HG03558 (cell line): ENCODE data around the gene TTLL8.

Experiments
- ATAC-seq: cut with Tn5 transposase; IDR thresholded peaks from one replicate; pipeline ENCODE4 v1.9.1; 2021; ENCODE audit warnings: moderate number of reproducible peaks; ENCODE audit not compliant: unreplicated experiment; ENCODE audit errors: extremely low read depth

Gene TTLL8

DNA sequence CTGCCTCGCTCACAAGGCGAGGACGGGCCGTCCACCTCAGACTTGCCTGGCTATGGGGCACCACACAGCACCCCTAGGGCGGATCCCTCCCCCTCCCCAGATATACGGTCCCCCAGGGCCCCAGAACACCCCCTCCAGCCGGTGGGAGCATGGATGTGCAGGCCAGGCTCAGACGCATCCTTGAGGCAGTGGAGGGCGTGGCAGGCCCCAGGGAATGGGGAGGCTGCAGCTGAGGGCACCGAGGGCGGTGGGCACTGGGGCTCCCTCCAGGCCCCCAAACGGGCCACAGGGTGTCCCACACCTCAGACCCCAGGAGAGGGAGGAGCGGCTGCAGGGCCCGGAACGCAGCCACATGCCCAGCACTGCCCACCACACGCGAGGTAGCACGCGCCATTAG is 12.1 kb downstream of the TTLL8 start:
- no peak for ATAC-seq

DNA sequence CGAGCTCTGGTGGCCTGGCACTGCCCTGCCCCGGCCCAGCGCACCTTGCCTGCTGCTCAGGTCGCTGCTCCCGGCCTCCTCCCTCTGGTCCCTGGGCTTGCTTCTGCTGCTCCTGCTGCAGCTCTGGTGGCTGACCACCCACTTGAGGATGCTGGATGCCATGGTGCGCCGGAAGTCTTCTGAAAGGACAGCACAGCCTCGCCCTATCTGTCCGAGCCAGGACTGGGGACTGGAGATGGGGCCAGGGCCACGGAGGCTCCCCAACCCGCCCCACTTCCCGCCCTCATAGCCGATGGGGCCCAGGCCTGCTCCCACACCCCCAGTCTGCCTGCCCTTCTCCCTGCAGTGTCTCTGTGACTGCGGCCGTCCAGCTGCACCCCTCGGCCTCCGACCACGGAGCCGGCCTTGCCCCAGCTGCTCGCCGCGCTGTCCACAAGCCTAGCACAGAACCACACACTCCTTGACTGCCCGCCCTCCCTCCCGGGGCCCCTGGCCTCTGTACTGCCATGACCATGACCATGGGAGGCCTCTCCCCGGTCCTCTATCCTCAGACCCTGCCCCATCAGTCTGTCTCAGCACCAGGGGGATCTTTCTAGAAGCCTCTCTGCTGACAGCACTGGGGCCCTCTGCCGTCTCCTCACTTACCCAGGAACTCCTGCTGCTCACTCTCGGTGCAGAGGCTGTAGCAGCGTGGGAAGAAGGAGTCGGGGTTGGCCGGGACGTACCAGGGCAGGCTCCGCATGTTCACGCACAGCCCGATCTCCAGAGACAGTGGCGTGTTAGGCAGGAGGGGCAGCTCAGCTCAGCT is 12.7 kb downstream of the TTLL8 start:
- no peak for ATAC-seq

DNA sequence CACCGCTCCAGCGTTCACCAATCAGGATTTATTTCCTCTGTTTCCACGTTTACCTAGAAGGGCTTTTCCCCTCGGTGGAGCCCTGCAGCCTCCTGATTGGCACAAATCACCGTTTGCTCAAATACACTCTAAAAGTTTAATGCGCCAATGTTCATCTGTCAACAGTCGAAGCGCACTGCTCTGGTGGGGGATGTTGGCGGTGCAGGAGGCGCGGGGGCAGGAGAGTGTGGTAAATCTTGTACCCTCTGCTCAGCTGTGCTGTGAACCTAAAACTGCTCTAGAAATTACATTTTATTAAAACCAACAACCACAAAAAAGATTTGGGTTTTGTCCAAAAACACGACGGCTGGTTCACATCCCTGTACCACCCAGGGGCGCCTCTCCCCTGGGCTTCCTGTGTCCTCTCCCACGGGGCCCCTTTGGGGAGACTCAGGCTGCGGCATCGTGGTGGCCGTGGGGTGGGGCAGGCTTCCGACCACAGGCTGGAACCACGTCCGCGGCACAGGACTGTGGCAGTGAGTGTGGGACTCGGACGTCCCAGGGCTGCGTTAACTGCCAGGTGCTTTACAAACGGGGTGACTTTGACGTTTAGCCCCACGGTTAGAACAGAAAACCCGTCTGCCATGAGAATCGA is 13.5 kb downstream of the TTLL8 start:
- ATAC-seq = no peak

DNA sequence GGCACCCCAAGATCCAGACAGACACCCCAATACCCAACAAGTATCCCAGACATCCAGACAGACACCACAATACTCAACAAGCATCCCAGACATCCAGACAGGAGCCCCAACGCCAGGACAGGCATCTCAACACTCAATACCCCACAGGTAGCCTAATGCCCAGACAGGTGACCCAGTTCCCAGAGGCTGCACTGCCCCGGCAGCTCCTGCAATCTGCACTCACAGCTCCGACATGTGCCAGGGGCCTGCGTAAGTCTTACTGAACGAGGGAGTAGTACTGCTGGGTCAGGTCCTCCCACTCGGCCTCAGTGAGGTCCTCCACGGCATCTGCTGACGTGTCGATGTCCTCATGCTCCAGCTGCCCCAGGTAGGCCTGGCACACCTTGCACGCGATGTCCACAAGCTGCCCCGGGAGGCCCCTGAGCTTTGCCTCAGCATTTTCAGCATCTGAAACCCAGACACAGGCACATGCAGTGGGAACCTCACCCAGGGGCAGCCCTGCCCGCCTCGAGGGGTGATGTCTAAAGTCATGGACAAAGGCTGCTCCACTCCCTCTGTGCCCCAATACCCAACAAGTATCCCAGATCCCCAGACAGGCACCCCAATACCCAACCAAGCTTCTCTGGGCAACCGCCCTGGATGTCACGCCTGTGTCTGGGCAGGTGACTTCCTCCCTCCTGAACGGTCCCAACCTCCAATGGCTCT is 16.6 kb downstream of the TTLL8 start:
- ATAC-seq = no peak

DNA sequence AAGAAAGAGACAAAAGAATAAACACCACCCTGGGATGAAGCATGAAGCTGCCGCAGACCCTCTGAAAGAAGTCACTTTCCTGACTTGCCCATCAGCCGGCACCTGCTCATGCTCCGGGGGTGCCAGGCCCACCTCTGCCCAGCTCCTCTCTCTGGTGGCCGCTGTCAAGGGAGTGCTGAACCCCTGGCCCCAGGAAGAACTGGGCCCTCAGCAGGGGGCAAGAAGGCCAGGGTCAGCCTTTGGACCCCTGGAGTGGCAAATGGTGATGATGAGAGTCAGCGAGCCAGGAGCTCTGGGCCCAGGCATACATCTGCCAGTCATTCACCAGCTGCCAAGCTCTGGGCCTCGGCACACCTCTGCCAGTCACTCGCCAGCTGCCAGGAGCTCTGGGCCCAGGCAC is 17.4 kb downstream of the TTLL8 start:
- no peak for ATAC-seq

DNA sequence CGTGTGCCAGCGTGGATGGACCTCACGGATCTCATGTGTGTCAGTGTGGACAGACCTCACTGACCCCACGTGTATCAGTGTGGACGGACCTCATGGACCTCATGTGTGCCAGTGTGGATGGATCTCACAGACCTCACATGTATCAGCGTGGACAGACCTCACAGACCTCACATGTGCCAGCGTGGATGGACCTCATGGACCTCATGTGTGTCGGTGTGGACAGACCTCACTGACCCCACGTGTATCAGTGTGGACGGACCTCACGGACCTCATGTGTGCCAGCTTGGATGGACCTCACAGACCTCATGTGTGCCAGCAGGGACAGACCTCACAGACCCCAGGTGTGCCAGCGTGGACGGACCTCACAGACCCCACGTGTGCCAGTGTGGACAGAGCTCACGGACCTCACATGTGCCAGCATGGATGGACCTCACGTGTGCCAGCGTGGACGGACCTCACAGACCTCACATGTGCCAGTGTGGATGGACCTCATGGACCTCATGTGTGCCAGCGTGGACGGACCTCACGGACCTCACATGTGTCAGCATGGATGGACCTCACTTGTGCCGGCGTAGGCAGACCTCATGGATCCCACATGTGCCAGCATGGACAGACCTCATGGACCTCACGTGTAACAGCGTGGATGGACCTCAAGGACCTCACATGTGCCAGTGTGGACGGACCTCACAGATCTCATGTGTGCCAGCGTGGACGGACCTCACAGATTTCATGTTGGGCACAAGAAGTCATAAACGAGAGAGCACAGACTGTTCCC is 18.2 kb downstream of the TTLL8 start:
- ATAC-seq = no peak

DNA sequence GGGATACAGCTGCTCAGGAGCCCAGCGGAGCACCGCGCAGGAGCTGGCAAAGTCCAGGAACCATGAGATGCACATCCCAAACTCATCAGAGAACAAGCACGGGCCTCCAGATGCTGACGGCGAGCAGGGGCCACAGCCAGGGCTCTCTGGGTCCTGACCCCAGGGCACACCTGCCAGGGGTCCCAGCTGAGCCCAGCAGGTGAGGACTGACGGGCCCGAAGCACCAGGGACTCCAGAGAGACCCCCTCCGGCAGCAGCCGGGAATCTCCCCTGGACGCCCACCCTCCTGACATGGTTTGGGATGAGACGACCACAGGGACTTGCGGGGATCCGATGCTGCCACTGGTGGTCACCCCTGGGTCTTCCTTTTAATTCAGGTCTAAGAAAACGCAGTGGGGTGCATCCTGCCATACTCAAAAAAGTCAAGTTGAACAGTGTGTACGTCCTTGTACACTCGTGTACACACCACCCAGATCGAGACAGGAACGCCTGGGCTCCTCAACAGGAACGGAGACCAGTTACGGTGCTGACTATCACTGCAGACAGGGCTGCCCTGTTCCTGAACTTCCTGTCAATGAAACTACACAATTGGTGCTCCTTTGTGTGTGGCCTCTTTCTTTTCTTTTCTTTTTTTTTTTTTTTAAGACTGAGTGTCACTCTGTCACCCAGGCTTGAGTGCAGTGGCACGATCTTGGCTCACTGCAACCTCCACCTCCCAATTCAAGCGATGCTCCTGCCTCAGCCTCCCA is 21.9 kb downstream of the TTLL8 start:
- ATAC-seq = no peak

DNA sequence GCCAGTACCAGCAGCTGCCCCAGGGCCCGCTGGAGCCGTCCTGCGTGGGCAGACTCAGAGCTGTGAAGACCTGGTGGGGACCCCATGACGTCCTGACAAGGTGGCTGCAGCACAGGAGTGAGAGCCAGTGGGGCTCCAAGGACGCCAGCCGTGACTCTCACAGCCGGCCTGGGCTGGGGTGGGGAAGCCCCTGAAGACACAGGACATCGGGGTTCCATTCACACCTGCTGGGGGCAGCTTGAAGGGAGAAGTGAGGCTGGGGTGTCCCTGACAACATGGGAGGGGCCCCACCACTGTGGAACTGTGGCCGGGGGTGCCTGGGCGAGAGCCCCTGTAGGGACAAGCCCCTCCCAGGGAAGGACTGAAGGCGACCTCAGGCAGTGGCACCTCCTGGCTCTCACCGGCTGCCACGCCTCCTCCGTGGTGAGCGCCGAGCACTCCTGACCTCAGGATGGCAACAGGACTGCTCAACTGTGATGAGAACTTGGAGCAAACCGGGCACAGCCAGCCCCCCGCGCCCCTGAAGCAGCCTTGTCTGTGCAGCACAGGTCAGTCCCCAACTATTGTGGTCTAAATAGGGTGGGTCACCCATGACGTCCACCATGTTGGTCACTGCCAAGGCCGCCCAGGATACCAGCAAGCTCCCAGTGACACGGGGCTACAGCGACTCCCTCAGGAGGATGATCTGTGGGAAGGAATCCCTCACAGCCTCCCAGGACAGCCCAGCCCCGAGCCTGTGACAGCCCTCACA is 22.8 kb downstream of the TTLL8 start:
- ATAC-seq = no peak

DNA sequence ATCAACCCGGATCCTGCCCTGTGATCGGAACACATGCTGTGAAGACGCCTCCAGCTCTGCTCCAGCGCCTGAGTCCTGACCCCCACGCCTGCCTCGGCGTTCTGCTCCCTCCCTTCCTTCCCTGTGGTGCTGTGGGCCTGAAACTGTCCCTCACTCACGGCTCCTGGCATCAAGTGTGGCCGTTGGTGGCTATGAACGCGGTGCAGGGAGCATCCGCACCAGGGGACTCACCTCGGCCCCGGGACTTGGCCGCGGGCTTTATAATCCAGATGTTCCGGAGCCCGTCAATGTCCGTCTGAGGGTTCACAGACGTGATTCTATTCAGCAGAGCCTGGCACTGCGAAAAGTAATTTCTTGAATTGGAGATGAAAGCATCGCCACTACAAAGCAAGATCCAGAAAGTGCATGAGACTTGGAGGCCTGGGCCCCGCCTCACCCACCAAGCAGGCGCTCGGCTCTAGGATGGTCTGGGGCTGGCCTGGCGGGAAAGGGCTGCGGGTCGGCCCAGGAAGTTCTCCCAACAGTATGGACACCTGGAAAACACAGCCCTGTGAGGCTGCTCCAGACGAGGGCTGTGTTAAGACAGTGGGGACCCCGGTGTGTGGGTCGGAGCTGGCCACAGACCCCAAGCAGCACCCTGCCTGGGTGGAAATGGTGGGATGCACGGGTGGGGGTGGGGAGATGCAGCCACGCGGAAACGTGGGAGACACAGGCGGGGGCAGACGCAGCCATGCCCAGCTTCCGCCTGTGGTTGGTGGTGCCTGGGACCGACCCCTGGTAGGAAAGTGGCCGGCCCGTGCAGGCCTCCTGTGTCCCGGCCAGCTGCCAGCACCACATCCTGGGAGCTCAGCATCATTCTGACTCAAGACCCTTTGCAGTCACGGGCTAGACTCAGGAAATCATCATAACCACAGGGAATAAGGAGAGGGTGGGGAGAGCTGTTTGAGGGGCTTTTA is 23.7 kb downstream of the TTLL8 start:
- ATAC-seq = no peak

DNA sequence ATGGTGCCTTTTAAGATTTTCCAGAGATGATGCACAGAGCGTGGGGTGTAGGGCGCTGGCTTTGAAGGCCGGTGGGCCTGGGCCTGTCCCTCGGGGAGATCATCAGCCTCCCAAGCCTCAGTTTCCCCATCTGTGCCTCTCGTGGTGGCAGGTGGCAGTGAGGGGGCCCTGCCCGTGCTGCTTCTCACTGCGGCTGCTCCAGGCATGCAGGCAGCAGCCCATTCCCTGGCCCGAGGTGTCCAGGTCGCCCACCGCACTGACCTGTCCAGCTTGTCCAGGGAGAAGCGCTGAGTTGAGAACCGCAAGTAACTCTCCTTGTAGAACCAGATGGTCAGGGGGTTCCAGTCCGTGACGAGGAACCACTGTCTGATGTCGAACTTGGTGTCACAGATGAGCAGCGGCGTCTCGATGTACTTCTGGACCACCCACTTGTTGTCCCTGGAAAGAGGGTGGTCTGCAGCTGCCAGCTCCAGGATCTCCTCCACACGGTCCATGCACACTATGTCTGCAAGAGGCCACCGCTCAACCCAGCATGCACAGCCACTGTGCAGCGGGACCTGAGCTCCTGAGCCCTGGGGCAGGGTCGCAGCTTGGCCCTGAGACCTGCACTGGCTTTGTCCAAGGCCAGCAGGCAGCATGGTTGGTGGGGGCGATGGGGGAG is 25.0 kb downstream of the TTLL8 start:
- ATAC-seq = no peak

DNA sequence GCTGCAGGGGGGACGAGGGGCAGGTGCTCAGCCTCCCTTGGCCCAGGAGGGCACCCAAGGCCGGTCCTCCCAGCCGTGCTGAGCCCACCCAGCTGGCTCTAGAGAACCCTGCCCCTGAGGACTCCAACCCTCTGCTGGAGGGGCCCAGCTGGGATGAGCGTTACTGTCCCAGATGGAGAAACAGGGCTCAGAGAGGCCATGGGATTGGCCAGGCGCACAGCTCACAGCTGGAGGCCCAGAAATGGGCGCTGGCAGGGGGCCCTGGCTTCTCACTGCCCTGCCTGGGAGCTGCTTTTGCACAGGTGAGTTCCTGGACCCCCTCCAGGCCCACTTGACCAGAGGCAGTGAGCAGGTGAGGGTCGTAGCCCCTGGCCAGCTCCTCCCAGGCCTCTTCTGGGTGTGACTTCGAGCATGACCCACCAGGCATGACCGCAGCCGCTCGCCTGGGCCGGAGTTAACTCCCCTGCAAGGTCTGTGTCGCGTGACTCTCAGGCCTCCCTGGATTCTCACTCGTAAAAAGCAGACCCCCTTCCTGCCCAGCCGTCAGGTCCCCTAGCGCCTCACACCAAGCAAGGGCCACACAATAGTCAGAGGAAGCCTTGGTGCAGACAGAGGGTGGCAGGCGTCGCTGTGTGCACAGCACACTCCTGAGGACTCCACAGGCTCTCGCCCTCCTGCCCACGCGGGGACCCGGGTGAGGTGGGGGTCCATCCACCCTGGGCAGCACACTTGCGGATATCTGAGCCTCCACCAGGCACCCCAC is 25.8 kb downstream of the TTLL8 start:
- no peak for ATAC-seq

DNA sequence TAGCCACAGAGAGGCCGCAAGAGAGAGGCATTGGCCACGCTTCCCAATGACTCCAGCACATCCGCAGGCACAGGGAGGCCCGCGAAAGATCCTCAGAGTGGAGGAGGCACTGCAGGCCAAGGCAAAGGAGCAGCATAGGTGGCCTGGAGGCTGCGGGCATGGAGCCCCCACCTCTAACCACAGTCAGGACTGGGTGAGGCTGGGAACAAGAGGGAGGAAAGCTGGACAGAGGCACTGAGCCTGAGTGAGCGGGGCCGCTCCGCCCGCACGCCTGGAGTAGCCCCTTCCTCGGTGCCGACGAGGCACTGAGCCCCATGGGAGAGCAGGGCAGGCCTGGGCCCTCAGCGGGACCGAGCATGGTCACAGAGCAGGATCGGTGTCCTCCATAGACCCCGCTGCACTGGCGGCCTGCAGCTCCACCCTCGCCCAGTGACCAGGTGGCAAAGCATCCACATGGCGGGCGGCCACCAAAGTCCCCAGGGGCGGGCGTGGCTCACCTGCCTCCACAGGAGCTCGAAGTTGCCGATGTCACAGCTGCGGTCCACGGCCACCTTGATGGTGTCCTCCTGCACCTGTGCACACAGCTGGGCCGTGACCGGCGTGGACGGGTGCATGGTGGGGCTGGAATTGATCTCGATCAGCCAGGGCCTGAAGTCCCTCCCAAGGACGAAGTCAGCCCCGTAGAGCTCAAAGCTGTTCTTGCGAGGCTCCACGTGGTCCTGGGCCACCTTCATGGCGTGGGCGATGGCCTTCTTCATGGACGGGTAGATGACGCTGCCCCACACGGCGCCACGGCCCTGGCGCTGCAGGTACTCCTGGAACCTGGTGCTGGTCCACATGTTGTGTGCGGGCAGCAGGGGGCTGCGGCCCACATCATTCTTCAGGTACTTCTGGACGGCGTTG is 26.7 kb downstream of the TTLL8 start:
- ATAC-seq = no peak

DNA sequence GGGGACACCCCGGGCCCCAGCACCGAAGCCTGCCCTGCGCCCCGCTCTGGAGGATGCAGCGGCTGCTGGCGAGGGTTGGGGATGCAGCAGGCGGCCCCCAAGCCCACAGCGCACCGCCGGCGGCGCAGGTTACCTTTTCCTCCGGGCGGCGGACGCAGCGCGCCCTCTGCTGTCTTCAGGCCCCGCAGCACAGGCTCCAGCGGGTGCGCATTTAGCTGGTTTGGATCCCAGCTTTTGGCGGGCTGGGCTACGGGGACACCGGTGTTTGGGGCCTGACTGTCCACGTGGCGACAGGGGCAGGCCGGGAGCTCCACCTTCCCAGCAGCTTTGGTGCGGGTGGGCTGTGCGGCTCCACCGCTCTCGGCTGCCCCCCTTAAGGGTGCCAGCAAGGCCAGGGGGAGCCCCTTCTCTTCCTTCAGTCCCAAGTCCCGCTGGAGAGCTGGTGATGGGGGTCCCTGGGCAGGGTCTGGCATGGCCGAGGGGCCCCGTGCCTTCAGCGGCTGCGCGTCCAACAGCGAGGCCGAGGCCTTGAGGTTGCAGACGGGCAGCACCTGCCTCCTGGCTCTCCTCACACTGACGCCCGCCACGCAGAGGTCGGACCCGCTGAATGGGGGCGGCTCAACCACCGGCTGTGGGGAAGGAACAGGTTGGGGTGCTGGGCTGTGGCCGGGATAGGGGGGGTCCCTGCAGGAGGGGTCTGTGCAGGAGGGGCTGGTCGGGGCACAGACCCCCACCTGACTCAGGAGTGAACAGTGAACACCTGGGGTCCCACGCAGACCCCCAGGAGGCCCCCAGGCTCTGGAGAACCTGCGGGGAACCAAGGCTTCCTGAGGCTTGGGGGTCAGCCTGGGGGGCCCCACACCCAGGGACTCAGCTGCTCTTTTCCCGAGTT is 27.6 kb downstream of the TTLL8 start:
- ATAC-seq = no peak

DNA sequence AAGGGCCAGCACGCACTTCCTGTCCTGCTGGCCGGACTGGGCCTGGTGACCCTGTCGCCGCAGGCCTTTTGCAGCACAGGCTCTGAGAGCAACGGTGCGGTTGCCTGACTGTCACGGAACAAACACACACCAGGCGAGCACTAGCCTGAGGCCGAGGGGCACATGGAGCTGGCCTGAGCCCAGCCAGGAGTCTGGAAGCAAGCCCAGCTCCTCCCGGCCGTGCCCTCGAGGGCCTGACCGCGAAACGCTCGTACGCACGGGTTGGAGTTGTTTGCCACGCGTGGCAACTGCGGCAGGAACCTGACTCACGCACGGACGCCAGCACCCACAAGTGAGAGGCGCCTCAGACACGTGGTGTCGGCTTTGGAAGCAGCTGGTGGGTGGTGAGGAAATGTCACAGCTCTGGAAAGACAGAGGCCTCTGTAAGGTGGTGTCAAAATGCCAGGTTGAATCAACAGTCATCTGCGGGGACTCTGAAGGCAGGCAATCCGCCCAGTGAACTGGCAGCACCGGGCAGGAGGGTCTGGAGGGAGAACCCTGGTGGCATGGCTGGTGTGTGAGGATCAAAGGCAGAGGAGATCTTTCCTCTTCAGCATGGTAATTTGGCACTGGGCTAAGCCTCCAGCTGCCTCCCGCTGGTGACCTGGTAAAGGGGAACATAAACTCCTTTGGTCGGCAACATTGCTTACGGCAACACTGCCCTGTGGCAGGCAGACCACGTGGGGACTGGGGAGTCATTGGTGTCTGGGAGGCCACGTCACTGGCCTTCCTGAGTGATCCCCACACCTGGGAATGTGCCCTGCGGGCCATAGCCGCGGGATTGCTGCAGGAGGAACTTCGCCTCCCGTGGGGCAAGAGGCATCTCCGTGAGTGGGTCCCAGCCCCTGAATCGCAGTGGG is 30.2 kb downstream of the TTLL8 start:
- no peak for ATAC-seq
